Adrenal gland (tissue), 12 donors: ENCODE data around the gene RTL10. TPM values are rescaled to one million over a fixed set of nuclear protein-coding genes. Genes with fewer than 3 reads are reported as not detected.
A peak's percentile ranks its signal among the peaks of the same experiment; 100 is the strongest.

Source experiments
- DNase-seq, 7 donors: peaks; one replicate each; pipeline ENCODE4 v3.0.0-alpha.2; 2019 to 2020
- H3K27ac ChIP-seq, 5 donors: fragments of 200-600 bp; sonication (generic) in 4 of 5; 1 replicate in 3 of 5; 2 replicates in 2 of 5; pipeline versions ENCODE4 v1.5.1 to v1.8.0; 2016 to 2020; ENCODE audit warnings: mild to moderate bottlenecking in 1 of 5
- H3K27me3 ChIP-seq: fragments of 200-600 bp; 2 replicates; pipeline ENCODE4 v1.8.0; 2021
- H3K36me3 ChIP-seq, 2 donors: fragments of 200-600 bp; replicated peaks in 1 of 2; 1 replicate in 1 of 2; 2 replicates in 1 of 2; pipeline versions ENCODE4 v1.5.1 to v1.8.0; 2018 to 2022
- H3K4me1 ChIP-seq, 2 donors: fragments of 200-600 bp; replicated peaks in 1 of 2; 1 replicate in 1 of 2; 2 replicates in 1 of 2; pipeline versions ENCODE4 v1.5.1 to v1.8.0; 2018 to 2021
- H3K4me3 ChIP-seq, 4 donors: fragments of 200-600 bp; sonication (generic) in 3 of 4; one replicate each; pipeline ENCODE4 v1.5.1; 2016 to 2018
- H3K9me3 ChIP-seq, 3 donors: fragments of 200-600 bp; sonication (generic) in 1 of 3; replicated peaks in 1 of 3; 1 replicate in 2 of 3; 2 replicates in 1 of 3; pipeline versions ENCODE4 v1.5.1 to v1.8.0; 2016 to 2021
- POLR2A ChIP-seq, 2 donors: fragments of 450-650 bp; IDR thresholded peaks; one replicate each; pipeline ENCODE4 v1.6.1; 2017; ENCODE audit warnings: antibody characterized with exemption in 2 of 2, mild to moderate bottlenecking in 2 of 2, moderate library complexity in 1 of 2
- whole genome bisulfite sequencing, 4 donors: extraction: QIAGEN DNeasy Blood & Tissue Kit in 2 of 4; methylation state at CpG; one replicate each; pipeline versions ENCODE4 v1.1.5 to v1.1.7; 2013 to 2017; 5-methylcytosine and 5-hydroxymethylcytosine counted together
- intact Hi-C, 2 donors: fragments of 100-400 bp; cut with DNase I; formaldehyde crosslinking; loops; one replicate each; pipeline versions ENCODE4 v1.14.1 to v1.15.0; 2022 to 2023
- polyA plus RNA-seq, 3 donors: library from polyadenylated mRNA; stranded (reverse); fragments of 200-250 nt in 2 of 3; fragments of 350-450 nt in 1 of 3; fragmentation: Illumina TruSeq in 1 of 3; extraction: RNeasy Lipid Tissue Mini Kit (QIAGEN cat#74804) in 1 of 3; gene quantifications; one replicate each; pipeline ENCODE4 v1.2.3, GENCODE V29; 2013 to 2014
- total RNA-seq, 9 donors: library from RNA; depleted of rRNA in 4 of 9; stranded (reverse); fragments of >200 nt in 4 of 9; fragments of 120-200 nt in 1 of 9; fragmentation: NEBNext Ultra II Directional in 1 of 9; extraction: Animal tissue kit (Norgen Biotek cat#: 25700) in 1 of 9; gene quantifications; one replicate each; pipeline versions ENCODE4 v1.1.0 to v1.2.4, GENCODE V29; 2013 to 2023
- TF ChIP-seq, protein P1 (sequence below), 6 experiments: fragments of 450-650 bp in 4 of 6; fragments of 200-600 bp in 2 of 6; sonication (generic) in 1 of 6; IDR thresholded peaks; 1 replicate in 5 of 6; 2 replicates in 1 of 6; pipeline versions ENCODE4 v1.5.1 to v1.8.0; 2016 to 2021; ENCODE audit warnings: antibody characterized with exemption in 6 of 6, mild to moderate bottlenecking in 2 of 6, moderate library complexity in 1 of 6
- donor health status: healthy with polysubstance abuse.
- donor health status: Bipolar disorder and iron deficiency.
- donor health status: DM: yes; HTN: yes; CAD: no.
- donor health status: DM: no; HTN: no; CAD: no.
- donor health status: DM: no; HTN: no; CAD: no.
- donor health status: DM: yes; HTN: yes; CAD: no.

Gene RTL10
- total and polyA plus RNA-seq, 12 donors, result 5.5 to 17.5 (median 11.7) TPM

- no peaks in the 10 kb centered on the region for H3K27me3 ChIP-seq
- 89 to 92% (median 91%) methylated on average over 6 to 9 of the region's 9 CpGs for WGBS, 4 donors
- peaks cover 0 to 11% of the 10 kb centered on the region in 2 donors for H3K36me3 ChIP-seq
- intact Hi-C loops, result no loop called here
- peaks cover 3 to 12% of the 10 kb centered on the region in 2 donors for H3K4me1 ChIP-seq
- TF ChIP-seq, protein P1, sequence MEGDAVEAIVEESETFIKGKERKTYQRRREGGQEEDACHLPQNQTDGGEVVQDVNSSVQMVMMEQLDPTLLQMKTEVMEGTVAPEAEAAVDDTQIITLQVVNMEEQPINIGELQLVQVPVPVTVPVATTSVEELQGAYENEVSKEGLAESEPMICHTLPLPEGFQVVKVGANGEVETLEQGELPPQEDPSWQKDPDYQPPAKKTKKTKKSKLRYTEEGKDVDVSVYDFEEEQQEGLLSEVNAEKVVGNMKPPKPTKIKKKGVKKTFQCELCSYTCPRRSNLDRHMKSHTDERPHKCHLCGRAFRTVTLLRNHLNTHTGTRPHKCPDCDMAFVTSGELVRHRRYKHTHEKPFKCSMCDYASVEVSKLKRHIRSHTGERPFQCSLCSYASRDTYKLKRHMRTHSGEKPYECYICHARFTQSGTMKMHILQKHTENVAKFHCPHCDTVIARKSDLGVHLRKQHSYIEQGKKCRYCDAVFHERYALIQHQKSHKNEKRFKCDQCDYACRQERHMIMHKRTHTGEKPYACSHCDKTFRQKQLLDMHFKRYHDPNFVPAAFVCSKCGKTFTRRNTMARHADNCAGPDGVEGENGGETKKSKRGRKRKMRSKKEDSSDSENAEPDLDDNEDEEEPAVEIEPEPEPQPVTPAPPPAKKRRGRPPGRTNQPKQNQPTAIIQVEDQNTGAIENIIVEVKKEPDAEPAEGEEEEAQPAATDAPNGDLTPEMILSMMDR (IDR thresholded peaks at IDR 0.05), result no peak
- TF ChIP-seq POLR2A (IDR thresholded peaks at IDR 0.05), result no peak
- H3K4me3 ChIP-seq, result no peak overlapping the region
- H3K9me3 ChIP-seq, result no peaks in the 10 kb centered on the region
- DNase-seq, result no peak
- H3K27ac ChIP-seq, result no peak overlapping the region
Measured at GRCh38 chr22:19846620-19847344, 7.9 kb downstream of the RTL10 start.

DNA sequence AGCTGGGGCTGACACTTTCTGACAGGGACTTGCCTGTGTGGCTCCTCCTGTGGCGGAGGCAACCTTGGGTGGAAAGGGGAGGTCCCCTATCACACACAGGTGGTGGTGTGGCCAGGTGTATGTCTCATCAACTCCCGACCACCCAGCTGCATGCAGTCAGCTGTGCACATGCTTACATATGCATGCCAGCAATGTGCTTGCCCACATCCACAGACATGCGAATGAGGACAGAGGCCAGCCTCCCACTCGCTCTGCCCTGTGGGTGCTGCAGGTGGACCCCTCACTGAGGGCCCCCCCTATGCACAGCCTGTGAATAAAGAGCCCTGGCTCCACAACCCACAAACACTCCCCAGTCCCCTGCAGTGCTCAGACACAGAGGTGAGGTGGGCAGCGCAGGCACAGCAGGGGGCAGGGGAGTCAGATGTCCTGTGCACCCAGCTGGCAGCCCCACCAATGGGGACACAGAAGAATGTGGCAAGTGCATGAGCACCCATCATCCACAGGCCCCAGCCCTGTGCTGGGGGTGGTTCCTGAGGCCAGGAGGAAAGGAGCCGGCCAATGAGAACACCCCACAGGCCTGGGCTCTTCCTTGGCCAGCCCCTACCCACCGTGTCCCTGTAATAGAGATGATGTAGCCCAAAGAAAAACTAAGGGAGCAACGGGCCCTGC, 9.5 kb downstream of the RTL10 start:
- H3K36me3 ChIP-seq, result no peaks in the 10 kb centered on the region
- H3K4me3 ChIP-seq, result no peak overlapping the region
- WGBS, 4 donors, result 68 to 86% (median 82%) methylated on average over 6 to 8 of the region's 8 CpGs
- intact Hi-C loops, result no loop called here
- no peaks in the 10 kb centered on the region for H3K27me3 ChIP-seq
- DNase-seq, result no peak
- peak overlapping the region in 2 of 5 donors; percentile 26 to 73 for H3K27ac ChIP-seq
- H3K9me3 ChIP-seq, result no peaks in the 10 kb centered on the region
- H3K4me1 ChIP-seq, result peaks cover 3 to 12% of the 10 kb centered on the region in 2 donors
- TF ChIP-seq, protein P1 (IDR thresholded peaks at IDR 0.05), result no peak
- TF ChIP-seq POLR2A (IDR thresholded peaks at IDR 0.05), result no peak

DNA sequence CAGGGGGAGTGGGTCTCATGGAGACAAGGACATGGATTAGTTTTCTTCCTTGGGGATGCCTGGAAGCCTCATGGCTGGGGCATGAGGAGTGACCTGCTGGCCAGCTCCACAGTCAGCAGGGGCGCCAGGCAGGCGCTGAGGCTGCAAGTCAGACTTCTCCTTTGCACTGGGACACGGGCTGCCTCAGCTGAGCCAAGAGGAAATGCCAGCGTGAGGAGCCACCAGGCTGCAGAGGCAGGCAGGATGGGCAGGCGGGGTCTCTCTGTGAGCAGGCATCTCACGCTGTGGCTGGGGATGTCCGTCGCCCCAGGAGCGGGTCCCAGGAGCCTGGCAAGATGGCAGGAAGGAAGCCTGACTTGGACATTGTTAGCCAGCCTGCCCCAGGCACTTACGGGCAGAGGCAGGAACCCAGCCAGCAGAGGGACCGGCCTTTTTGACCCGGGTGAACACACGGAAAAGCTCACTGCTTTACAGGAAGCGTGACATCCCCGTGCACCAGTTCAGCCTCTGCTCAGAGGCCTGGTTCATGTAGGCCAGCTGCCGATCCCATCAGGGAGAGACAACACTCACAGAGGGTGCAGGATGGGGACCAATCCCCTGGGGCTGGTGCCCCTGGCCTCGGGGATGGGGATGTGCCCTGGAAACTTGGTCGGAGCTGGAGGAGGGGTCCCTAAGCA, 10.2 kb downstream of the RTL10 start:
- peaks cover 3 to 12% of the 10 kb centered on the region in 2 donors for H3K4me1 ChIP-seq
- H3K4me3 ChIP-seq, result no peak overlapping the region
- H3K27ac ChIP-seq, result peak overlapping the region in 2 of 5 donors; percentile 67 to 89
- intact Hi-C loops, result no loop called here
- DNase-seq, result peak in 6 of 7 donors; percentile 46 to 81 (median 65)
- H3K27me3 ChIP-seq, result no peaks in the 10 kb centered on the region
- H3K9me3 ChIP-seq, result no peaks in the 10 kb centered on the region
- 51 to 81% (median 59%) methylated on average over 6 to 18 of the region's 18 CpGs for WGBS, 4 donors
- TF ChIP-seq POLR2A (IDR thresholded peaks at IDR 0.05), result no peak
- TF ChIP-seq, protein P1 (IDR thresholded peaks at IDR 0.05), result no peak
- H3K36me3 ChIP-seq, result no peaks in the 10 kb centered on the region

GRCh38 chr22:19843857-19844376, 10.8 kb downstream of the RTL10 start:
- intact Hi-C loops, result no loop called here
- Histone ChIP-seq H3K27ac (peak overlapping the region in 3 of 5 donors; percentile 13 to 89 (median 67)), H3K4me1 (peaks cover 0 to 8% of the 10 kb centered on the region in 2 donors), H3K27me3 (no peaks in the 10 kb centered on the region), H3K36me3 (no peaks in the 10 kb centered on the region), H3K4me3 (no peak overlapping the region), H3K9me3 (no peaks in the 10 kb centered on the region)
- TF ChIP-seq, protein P1 (IDR thresholded peaks at IDR 0.05), result no peak
- TF ChIP-seq POLR2A (IDR thresholded peaks at IDR 0.05), result no peak
- no peak for DNase-seq
- 74 to 91% (median 78%) methylated on average over 7 to 11 of the region's 11 CpGs for WGBS, 4 donors
